IPS-18a (cell line): Measurements from ENCODE around the gene DRAXIN.

Experiments
- H3K27ac ChIP-seq: one replicate; pipeline ENCODE4 v1.5.1; 2013; ENCODE audit warnings: low read length
- H3K27me3 ChIP-seq: one replicate; pipeline ENCODE4 v1.6.1; 2013; ENCODE audit warnings: mild to moderate bottlenecking, low read length; ENCODE audit not compliant: control insufficient read depth, insufficient read depth
- H3K36me3 ChIP-seq: one replicate; pipeline ENCODE4 v1.6.1; 2013; ENCODE audit warnings: low read depth, low read length; ENCODE audit not compliant: control insufficient read depth
- H3K4me1 ChIP-seq: one replicate; pipeline ENCODE4 v1.6.1; 2013; ENCODE audit warnings: low read depth, low read length; ENCODE audit not compliant: control insufficient read depth
- H3K4me3 ChIP-seq: one replicate; pipeline ENCODE4 v1.5.1; 2013; ENCODE audit warnings: low read length
- H3K9ac ChIP-seq: one replicate; pipeline ENCODE4 v1.6.1; 2013; ENCODE audit warnings: mild to moderate bottlenecking, low read length, moderate library complexity
- H3K9me3 ChIP-seq: one replicate; pipeline ENCODE4 v1.6.1; 2013; ENCODE audit warnings: low read depth, low read length; ENCODE audit not compliant: control insufficient read depth

Gene DRAXIN

DNA sequence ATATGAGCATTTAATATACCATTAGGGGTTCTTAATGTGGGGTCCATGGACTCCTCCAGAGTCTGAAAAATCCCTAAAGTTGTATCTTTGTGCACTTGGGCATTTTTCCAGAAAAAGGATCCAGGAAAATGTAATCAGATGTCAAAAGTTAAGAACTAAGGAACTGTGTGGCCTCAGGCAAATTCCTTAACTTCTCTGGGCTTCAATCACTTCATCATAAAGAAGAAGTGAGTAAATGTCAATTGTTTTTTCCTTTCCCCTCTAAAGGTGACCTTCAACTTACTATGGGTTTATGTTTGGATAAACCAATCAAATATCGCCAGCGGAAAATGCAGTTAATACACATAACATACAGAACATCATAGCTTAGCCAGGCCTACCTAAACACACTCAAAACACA, 13.1 kb upstream of the DRAXIN start:
- Histone ChIP-seq H3K27me3 (no peaks in the 10 kb centered on the region), H3K9me3 (no peaks in the 10 kb centered on the region), H3K9ac (no peak overlapping the region), H3K27ac (no peak overlapping the region), H3K36me3 (peaks cover 47% of the 10 kb centered on the region), H3K4me3 (no peak overlapping the region), H3K4me1 (peaks cover 18% of the 10 kb centered on the region)

DNA sequence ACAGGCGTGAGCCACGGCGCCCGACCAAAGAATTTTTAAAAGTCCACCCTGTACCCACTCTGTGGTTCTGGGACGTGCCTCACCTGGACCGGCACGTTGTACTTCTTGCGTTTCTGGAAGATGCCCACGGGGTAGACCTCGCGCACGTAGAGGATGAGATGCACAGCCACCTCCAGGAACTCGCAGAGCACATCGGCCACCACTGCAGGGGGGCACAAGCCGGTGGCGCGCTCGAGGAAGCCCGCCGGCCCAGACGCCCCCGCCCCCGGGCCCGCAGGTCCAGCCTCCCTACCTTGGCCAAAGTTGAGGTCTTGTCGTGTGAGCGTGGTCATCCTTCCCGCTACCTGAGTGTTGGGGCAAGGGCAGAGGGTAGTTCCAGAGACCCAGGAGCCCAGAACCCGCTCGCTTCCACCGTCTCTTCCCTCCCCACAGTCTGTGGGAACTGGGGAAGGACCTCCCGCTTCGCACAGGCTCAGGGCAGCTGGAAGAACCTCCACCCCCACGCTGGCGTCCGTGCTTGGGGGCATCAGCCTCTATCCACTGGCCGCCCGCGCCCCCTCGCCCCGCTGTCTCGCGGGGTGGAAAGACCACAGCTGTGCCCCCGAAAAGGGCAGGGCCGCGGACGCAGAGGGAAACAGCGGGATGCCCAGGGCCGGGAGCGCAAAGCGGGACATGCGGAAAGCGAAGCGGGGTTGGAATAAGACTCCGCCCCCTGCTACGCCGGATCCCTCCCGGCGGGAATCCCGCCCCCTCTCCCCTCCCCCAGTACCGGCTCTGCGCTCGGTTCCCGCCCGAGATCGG, 11.0 kb upstream of the DRAXIN start:
- peaks cover 32% of the 10 kb centered on the region for H3K4me1 ChIP-seq
- H3K27ac ChIP-seq: peak overlapping the region; percentile 35
- H3K36me3 ChIP-seq: peaks cover 29% of the 10 kb centered on the region
- no peaks in the 10 kb centered on the region for H3K9me3 ChIP-seq
- H3K27me3 ChIP-seq: no peaks in the 10 kb centered on the region
- H3K4me3 ChIP-seq: peak overlapping the region; percentile 82
- peak overlapping the region; percentile 78 for H3K9ac ChIP-seq

DNA sequence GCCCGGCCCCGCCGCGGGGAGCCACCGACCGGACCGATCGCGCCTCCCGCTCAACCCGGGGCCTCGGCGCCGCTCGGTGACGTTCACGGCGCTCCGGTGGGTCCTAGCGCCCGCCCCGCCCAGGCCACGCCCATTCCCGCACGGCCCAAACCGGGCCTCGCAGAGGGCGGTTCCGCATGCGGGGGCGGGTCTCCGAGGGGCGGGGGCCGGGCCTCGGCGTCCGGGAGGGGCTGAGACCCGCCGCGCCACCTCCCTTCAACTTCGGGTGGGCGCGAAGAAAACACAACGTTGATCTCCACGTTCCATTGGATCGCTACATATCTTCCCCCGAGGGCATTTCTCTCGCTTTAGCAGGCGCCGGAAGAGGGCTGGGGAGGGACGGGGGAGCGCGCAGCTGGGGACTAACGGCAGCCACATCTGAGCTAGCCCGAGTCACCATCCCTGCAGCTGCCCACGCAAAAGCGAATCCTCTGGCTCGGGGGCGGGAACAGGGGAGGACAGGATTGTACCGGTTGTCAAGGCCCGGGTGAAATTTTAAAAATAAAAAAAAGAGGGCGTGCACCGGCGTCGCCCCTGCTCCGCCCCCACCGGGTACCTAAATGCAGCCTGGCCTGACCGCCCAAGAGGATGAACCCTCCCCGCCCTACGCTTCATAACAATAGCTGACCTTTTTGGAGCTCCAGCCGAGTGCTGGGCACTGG, 10.3 kb upstream of the DRAXIN start, which contains the start of gene MAD2L2:
Gene MAD2L2, minus strand, starts transcription at position 78 of the 701 bp plus-strand sequence. CDS start 547 bp downstream, outside the sequence.
- Histone ChIP-seq H3K27ac (peak within 1 kb of the TSS; percentile 72), H3K27me3 (no peaks in the 10 kb centered on the region), H3K9me3 (no peaks in the 10 kb centered on the region), H3K4me3 (peak within 1 kb of the TSS; percentile 82), H3K36me3 (peaks cover 25% of the 10 kb centered on the region), H3K9ac (peak within 1 kb of the TSS; percentile 78), H3K4me1 (peaks cover 32% of the 10 kb centered on the region)

DNA sequence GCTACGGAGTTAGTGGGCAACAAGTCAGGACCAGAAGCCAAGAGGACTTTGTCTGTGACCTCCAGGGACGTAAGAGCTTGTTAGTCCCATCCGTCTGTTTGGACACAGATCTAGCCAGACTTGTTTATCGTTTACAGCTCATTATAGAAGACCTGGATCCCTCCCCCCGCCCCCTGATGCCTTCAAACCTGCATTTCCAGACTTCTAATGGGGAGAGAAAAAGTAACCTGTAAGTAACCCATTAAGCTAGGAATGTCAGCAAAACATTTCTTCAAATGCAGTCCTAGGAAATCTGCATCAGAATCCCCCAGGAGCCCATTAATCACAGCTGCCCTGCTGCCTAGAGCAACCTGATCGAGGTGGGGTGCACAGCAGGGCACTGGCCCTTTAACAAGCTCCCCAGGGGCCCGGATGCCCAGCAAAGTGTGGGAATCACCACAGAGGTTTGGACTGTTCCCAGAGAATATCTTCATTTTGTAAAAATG, 9.2 kb upstream of the DRAXIN start:
- no peaks in the 10 kb centered on the region for H3K27me3 ChIP-seq
- no peaks in the 10 kb centered on the region for H3K9me3 ChIP-seq
- peak overlapping the region; percentile 82 for H3K4me3 ChIP-seq
- peaks cover 17% of the 10 kb centered on the region for H3K36me3 ChIP-seq
- peaks cover 32% of the 10 kb centered on the region for H3K4me1 ChIP-seq
- H3K27ac ChIP-seq: peak overlapping the region; percentile 72
- peak overlapping the region; percentile 78 for H3K9ac ChIP-seq

GRCh38 chr1:11682799-11683198, 8.7 kb upstream of the DRAXIN start:
- H3K4me3 ChIP-seq: peak overlapping the region; percentile 82
- H3K36me3 ChIP-seq: peaks cover 18% of the 10 kb centered on the region
- H3K27ac ChIP-seq: peak overlapping the region; percentile 33
- H3K9ac ChIP-seq: peak overlapping the region; percentile 8
- H3K4me1 ChIP-seq: peaks cover 33% of the 10 kb centered on the region
- no peaks in the 10 kb centered on the region for H3K27me3 ChIP-seq
- H3K9me3 ChIP-seq: no peaks in the 10 kb centered on the region

DNA sequence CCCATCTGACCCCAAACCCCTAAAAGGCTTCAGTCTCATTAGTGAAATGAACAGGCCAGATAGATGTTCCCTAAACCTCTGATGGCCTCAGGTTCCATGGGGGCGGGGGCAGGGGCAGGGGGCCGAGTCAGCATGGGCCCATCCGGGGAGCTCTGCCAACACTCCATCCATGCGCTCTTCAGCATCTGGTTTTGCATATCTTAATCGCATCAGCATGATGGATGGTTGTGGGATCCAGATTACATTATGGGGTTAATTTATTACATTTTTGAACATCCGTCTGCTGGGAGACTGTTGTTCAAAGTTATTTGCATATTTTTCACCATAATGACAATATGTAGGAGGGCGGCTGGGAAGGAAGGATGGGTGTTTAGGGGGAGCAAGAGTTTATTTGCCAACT, 7.4 kb upstream of the DRAXIN start:
- H3K4me1 ChIP-seq: peaks cover 39% of the 10 kb centered on the region
- H3K36me3 ChIP-seq: peaks cover 11% of the 10 kb centered on the region
- H3K27ac ChIP-seq: no peak overlapping the region
- no peak overlapping the region for H3K4me3 ChIP-seq
- H3K9me3 ChIP-seq: no peaks in the 10 kb centered on the region
- H3K27me3 ChIP-seq: no peaks in the 10 kb centered on the region
- H3K9ac ChIP-seq: no peak overlapping the region

- Histone ChIP-seq H3K4me1 (peaks cover 48% of the 10 kb centered on the region), H3K9me3 (no peaks in the 10 kb centered on the region), H3K9ac (no peak overlapping the region), H3K36me3 (peaks cover 8% of the 10 kb centered on the region), H3K27me3 (no peaks in the 10 kb centered on the region), H3K4me3 (no peak overlapping the region), H3K27ac (no peak overlapping the region)
Measured at GRCh38 chr1:11685210-11685752, 6.2 kb upstream of the DRAXIN start.

DNA sequence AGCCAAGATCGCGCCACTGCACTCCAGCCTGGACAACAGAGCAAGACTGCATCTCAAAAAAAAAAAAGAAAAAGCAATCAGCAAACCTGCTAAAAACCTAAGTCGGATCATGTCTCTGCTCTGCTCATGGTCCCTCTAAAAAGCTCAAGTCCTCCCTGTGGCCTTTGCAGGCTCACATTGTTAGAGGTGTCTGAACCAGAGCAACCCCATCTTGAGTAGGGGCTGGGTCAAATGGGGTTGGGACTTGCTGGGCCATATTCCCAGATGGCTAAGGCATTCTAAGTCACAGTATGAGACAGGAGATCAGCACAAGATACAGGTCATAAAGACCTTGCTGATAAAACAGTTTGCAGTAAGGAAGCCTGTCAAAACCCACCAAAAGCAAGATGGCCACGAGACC, 3.0 kb upstream of the DRAXIN start:
- no peak overlapping the region for H3K9ac ChIP-seq
- peaks cover 40% of the 10 kb centered on the region for H3K4me1 ChIP-seq
- no peak overlapping the region for H3K27ac ChIP-seq
- no peaks in the 10 kb centered on the region for H3K9me3 ChIP-seq
- H3K36me3 ChIP-seq: peaks cover 8% of the 10 kb centered on the region
- H3K27me3 ChIP-seq: no peaks in the 10 kb centered on the region
- no peak overlapping the region for H3K4me3 ChIP-seq

GRCh38 chr1:11690397-11691301, 861 bp upstream of the DRAXIN start:
- Histone ChIP-seq H3K9ac (peak overlapping the region; percentile 82), H3K4me1 (peaks cover 30% of the 10 kb centered on the region), H3K9me3 (no peaks in the 10 kb centered on the region), H3K36me3 (peaks cover 6% of the 10 kb centered on the region), H3K4me3 (peak overlapping the region; percentile 70), H3K27ac (peak overlapping the region; percentile 87), H3K27me3 (no peaks in the 10 kb centered on the region)

DNA sequence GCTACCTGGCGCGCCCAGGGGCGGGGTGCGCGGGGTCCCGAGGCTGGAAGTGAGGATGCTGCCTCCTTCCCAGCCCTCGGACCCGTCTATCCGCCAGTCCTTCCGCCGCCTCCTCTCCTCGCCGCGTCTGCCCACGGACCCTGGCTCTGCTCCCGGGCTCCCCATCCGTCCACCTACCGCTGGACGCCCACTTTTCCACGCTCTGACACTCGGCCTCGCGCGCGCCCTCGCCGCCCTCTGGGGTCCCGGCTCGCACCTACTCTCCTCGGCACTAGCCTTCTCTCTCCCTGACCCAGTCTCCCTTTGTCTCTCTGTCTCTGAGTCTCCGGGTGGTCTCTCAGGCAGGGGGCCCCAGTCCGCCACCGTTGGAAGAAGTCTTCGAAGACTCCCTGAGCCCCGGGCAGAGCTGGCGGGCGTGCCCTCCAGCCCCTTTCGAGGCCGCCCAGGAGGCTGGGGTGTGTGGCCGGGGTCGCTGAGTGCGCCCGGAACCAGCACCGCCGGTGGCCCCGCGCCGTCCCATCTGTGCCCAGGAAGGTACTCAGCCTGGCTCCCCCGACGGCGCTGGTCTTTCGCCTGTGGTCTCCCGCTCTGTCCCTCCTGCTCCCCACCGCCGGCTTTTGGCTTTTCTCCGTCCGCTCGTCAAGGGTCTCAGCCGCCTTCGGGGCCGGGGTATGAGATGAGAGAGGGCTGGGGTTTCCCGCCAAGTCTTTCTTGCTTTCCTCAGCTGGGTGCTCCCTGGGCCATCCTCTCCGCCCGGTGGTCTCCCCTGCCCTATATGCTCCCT, 610 bp downstream of the DRAXIN start:
- H3K27me3 ChIP-seq: no peaks in the 10 kb centered on the region
- peaks cover 30% of the 10 kb centered on the region for H3K4me1 ChIP-seq
- no peaks in the 10 kb centered on the region for H3K9me3 ChIP-seq
- peak overlapping the region; percentile 75 for H3K9ac ChIP-seq
- peak overlapping the region; percentile 33 for H3K27ac ChIP-seq
- peak overlapping the region; percentile 70 for H3K4me3 ChIP-seq
- peaks cover 4% of the 10 kb centered on the region for H3K36me3 ChIP-seq
